Osteocyte (in vitro differentiated cells): ENCODE data around the gene GCHFR. TPM values are rescaled to one million over a fixed set of nuclear protein-coding genes. Genes with fewer than 3 reads are reported as not detected.

Source experiments
- DNase-seq: peaks from one replicate; pipeline ENCODE4 v3.0.0; 2021; ENCODE audit warnings: mixed read lengths; ENCODE audit not compliant: unreplicated experiment; ENCODE audit errors: extremely low spot score
- H3K27ac Mint-ChIP-seq: one replicate; pipeline ENCODE4 v1.8.0; 2021; ENCODE audit warnings: mild to moderate bottlenecking, mixed read lengths; ENCODE audit not compliant: unreplicated experiment
- H3K27me3 Mint-ChIP-seq: one replicate; pipeline ENCODE4 v1.8.0; 2021; ENCODE audit warnings: mixed read lengths; ENCODE audit not compliant: unreplicated experiment
- H3K36me3 Mint-ChIP-seq: one replicate; pipeline ENCODE4 v1.8.0; 2021; ENCODE audit warnings: mixed read lengths; ENCODE audit not compliant: unreplicated experiment
- H3K4me1 Mint-ChIP-seq: one replicate; pipeline ENCODE4 v1.8.0; 2021; ENCODE audit warnings: mixed read lengths; ENCODE audit not compliant: unreplicated experiment
- H3K4me3 Mint-ChIP-seq: one replicate; pipeline ENCODE4 v1.8.0; 2021; ENCODE audit warnings: mild to moderate bottlenecking, moderate library complexity, mixed read lengths; ENCODE audit not compliant: unreplicated experiment
- H3K9me3 Mint-ChIP-seq: one replicate; pipeline ENCODE4 v1.8.0; 2021; ENCODE audit warnings: mixed read lengths; ENCODE audit not compliant: unreplicated experiment
- total RNA-seq: library from RNA; stranded (reverse); gene quantifications from 2 replicates; pipeline ENCODE4 v1.2.1, GENCODE V29; 2021
- TF ChIP-seq, protein P1 (sequence below): fragments of 200-600 bp; sonication (generic); IDR thresholded peaks from 2 replicates; pipeline ENCODE4 v1.5.0; 2021; ENCODE audit warnings: antibody characterized with exemption, mild to moderate bottlenecking, moderate library complexity

The GCHFR gene
- total RNA-seq, 1 donor from 2014 or later = 3.8 TPM

DNA sequence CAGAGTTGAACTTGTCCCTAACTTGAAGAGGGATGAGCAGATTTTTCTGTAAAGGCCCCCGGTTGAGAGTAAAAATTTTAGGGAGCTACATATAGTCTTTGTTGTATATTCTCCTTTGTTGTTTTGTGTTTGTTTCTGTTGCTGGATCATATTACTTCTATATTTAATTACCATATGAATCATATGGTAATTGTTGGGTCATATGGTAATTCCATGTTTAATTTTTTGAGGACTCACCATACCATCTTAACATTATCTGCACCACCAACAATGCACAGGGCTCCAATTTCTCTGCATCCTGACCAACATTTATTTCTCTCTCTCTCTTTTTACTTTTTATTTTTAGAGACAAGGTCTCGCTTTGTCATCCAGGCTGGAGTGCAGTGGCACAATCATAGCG lies 35.7 kb downstream of the GCHFR start:
- H3K27me3 Mint-ChIP-seq = no peaks in the 10 kb centered on the region
- DNase-seq = no peak
- no peak overlapping the region for H3K4me3 Mint-ChIP-seq
- no peak overlapping the region for H3K27ac Mint-ChIP-seq
- peaks cover 16% of the 10 kb centered on the region for H3K36me3 Mint-ChIP-seq
- H3K4me1 Mint-ChIP-seq = peaks cover 4% of the 10 kb centered on the region
- TF ChIP-seq, protein P1, sequence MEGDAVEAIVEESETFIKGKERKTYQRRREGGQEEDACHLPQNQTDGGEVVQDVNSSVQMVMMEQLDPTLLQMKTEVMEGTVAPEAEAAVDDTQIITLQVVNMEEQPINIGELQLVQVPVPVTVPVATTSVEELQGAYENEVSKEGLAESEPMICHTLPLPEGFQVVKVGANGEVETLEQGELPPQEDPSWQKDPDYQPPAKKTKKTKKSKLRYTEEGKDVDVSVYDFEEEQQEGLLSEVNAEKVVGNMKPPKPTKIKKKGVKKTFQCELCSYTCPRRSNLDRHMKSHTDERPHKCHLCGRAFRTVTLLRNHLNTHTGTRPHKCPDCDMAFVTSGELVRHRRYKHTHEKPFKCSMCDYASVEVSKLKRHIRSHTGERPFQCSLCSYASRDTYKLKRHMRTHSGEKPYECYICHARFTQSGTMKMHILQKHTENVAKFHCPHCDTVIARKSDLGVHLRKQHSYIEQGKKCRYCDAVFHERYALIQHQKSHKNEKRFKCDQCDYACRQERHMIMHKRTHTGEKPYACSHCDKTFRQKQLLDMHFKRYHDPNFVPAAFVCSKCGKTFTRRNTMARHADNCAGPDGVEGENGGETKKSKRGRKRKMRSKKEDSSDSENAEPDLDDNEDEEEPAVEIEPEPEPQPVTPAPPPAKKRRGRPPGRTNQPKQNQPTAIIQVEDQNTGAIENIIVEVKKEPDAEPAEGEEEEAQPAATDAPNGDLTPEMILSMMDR = no peak
- no peaks in the 10 kb centered on the region for H3K9me3 Mint-ChIP-seq

DNA sequence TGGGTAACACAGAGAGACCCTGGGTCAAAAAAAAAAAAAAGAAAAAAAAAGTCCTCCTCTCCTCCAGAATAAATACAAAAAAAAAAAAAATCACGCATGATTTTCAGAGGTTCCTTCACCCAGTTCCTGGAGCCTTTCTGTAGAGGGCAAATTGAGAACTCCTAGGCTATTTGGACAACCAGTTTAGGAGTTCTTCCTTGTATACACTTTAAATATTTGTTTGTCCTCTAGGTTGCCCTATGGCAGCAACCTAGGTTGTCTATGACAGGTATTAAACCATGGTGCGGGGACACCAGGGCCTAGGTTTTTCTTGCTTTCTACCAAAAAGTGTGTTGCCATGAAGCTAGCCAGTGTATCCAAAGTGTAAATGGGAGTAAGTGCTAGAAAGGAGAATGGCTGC lies 39.2 kb downstream of the GCHFR start:
- H3K4me1 Mint-ChIP-seq = peaks cover 15% of the 10 kb centered on the region
- peaks cover 15% of the 10 kb centered on the region for H3K36me3 Mint-ChIP-seq
- no peak overlapping the region for H3K27ac Mint-ChIP-seq
- no peaks in the 10 kb centered on the region for H3K27me3 Mint-ChIP-seq
- DNase-seq = no peak
- TF ChIP-seq, protein P1 = no peak
- H3K4me3 Mint-ChIP-seq = no peak overlapping the region
- H3K9me3 Mint-ChIP-seq = no peaks in the 10 kb centered on the region

DNA sequence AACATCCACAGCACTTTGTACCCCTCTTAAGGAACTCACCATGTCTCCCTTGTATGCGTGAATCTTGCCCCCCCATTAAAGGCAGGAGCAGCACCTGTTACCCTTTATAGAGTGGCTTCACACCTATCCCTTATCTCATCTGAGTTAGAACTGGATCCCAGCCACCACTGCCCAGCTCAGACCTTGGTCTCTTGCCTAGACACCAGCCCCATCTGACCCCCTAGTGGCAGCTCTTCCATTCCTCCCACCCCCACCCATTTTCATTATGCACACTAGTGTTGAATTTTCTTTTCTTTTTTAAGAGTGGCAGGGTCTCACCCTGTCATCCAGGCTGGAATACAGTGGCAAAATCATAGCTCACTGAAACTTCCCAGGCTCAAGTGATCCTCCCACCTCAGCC lies 39.8 kb downstream of the GCHFR start:
- H3K4me1 Mint-ChIP-seq = peaks cover 20% of the 10 kb centered on the region
- H3K27me3 Mint-ChIP-seq = no peaks in the 10 kb centered on the region
- no peak overlapping the region for H3K4me3 Mint-ChIP-seq
- TF ChIP-seq, protein P1 = no peak
- no peak for DNase-seq
- H3K9me3 Mint-ChIP-seq = no peaks in the 10 kb centered on the region
- H3K27ac Mint-ChIP-seq = no peak overlapping the region
- peaks cover 12% of the 10 kb centered on the region for H3K36me3 Mint-ChIP-seq

DNA sequence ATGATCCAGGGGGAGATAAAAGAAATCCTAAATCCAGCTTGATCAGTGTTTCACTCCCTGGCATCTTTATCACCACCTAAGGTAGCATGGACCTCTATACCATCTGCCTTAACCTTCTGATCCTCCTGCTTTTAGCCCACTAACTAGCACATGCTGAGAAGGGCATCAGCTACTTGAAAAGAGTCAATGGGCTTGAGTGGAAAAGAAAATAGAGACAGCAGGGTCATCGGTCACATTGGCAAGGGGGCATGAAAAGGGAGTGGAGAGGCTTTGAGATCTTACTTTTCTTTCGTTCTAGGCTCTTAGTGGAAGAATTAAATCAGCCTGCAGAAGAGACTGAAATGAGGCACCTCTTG lies 42.8 kb downstream of the GCHFR start:
- Mint-ChIP-seq H3K4me3 (peak overlapping the region; percentile 93), H3K9me3 (no peaks in the 10 kb centered on the region), H3K4me1 (peaks cover 20% of the 10 kb centered on the region), H3K27ac (peak overlapping the region; percentile 92), H3K27me3 (no peaks in the 10 kb centered on the region), H3K36me3 (peaks cover 13% of the 10 kb centered on the region)
- TF ChIP-seq, protein P1 = no peak
- no peak for DNase-seq

DNA sequence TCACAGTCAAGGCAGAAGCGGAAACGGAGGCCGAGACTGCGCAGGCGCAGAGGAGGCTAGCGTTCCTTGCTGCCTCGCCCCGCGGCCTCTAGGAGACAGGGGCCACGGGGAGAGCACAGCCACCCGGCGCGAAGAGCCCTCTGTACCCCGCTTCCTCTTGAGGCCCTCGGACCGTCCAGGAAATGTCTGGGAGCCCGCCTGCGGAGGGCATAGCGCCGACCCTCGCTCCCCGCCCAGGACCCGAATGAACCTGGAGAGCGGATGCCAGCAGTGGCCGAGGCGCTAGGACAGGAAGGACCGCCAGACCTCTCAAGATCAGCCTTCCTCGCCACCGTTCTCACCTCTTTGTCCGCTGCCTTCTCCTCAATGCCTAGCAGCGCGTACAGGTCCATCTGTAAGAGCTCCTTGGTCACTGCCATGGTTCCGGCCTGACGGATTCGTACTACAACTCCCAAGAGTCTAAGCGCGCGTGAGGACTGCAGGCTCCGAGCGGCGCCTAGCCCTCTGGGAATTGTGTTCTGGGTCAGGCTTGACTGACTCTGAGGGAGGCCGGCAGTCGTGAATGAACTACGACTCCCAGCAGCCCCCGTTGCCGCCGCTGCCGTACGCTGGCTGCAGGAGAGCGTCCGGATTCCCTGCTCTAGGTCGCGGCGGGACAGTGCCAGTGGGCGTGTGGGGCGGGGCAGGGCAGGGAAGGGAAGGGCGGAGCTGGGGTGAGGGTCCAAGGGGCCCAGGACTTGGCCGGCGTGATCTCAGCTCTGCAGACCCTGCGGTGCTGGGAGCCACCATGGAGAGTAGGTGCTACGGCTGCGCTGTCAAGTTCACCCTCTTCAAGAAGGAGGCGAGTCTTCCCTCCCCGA lies 43.4 kb downstream of the GCHFR start, which contains the start of the genes DNAJC17 and ZFYVE19:
Gene DNAJC17, minus strand, starts transcription at position 446 of the 860 bp plus-strand sequence. Its CDS starts 27 bp downstream, at position 419.
Gene ZFYVE19, plus strand, starts transcription at position 62 of the 860 bp plus-strand sequence. Its CDS starts 501 bp downstream, at position 563.
- TF ChIP-seq, protein P1 = no peak
- Mint-ChIP-seq H3K4me1 (peaks cover 18% of the 10 kb centered on the region), H3K4me3 (peak within 1 kb of the TSS; percentile 93), H3K27ac (peak within 1 kb of the TSS; percentile 92), H3K27me3 (no peaks in the 10 kb centered on the region), H3K9me3 (no peaks in the 10 kb centered on the region), H3K36me3 (peaks cover 13% of the 10 kb centered on the region)
- DNase-seq = peak; percentile 99
